HEK293 (cell line): ENCODE results near the gene PTPRJ.
A peak's percentile ranks its signal among the peaks of the same experiment; 100 is the strongest.

Experiments
- CTCF ChIA-PET: fragments of 350-600 bp; formaldehyde crosslinking; extraction: SDS; loops from one replicate; lab custom pipeline; 2021; ENCODE audit warnings: antibody characterized with exemption; lab: Yijun Ruan, JAX
- POLR2A ChIA-PET: fragments of 300-600 bp; formaldehyde crosslinking; extraction: SDS; loops from one replicate; lab custom pipeline; 2020; ENCODE audit warnings: antibody characterized with exemption, inconsistent platforms; lab: Yijun Ruan, JAX
- H3K27ac ChIP-seq: fragments of 200-500 bp; sonication (Bioruptor generic); 2 replicates; pipeline ENCODE4 v1.5.1; 2014; ENCODE audit warnings: low read depth, low read length, control low read depth, inconsistent platforms; ENCODE audit errors: extremely low read depth
- H3K36me3 ChIP-seq, 2 experiments: fragments of 200-500 bp in 1 of 2; sonication (Bioruptor generic) in 1 of 2; 1 replicate in 1 of 2; 2 replicates in 1 of 2; pipeline ENCODE4 v1.5.1; 2014 to 2017; ENCODE audit warnings: inconsistent platforms in 2 of 2, low read length in 2 of 2; ENCODE audit not compliant: control insufficient read depth in 2 of 2, insufficient read depth in 1 of 2
- H3K4me1 ChIP-seq: fragments of 200-500 bp; sonication (Bioruptor generic); 2 replicates; pipeline ENCODE4 v1.5.1; 2014; ENCODE audit warnings: mild to moderate bottlenecking, low read length, inconsistent platforms; ENCODE audit not compliant: control insufficient read depth, insufficient read depth
- H3K4me3 ChIP-seq: 2 replicates; pipeline ENCODE4 v1.5.1; 2011; ENCODE audit warnings: low read depth, mild to moderate bottlenecking, control low read depth, low read length, moderate library complexity
- H3K9me3 ChIP-seq: fragments of 200-500 bp; sonication (Bioruptor generic); 2 replicates; pipeline ENCODE4 v1.5.1; 2014; ENCODE audit warnings: low read depth, low read length, inconsistent platforms; ENCODE audit not compliant: control insufficient read depth, insufficient read depth
- SP2 ChIP-seq: fragments of 450-650 bp; formaldehyde crosslinking; IDR thresholded peaks from 2 replicates; pipeline ENCODE4 v1.5.1; 2016; ENCODE audit warnings: missing biosample characterization, missing genetic modification characterization
- ZEB2 ChIP-seq: fragments of 450-650 bp; formaldehyde crosslinking; IDR thresholded peaks from 2 replicates; pipeline ENCODE4 v1.5.1; 2016; ENCODE audit warnings: missing biosample characterization, missing genetic modification characterization
- ZFP37 ChIP-seq: fragments of 450-650 bp; formaldehyde crosslinking; IDR thresholded peaks from 2 replicates; pipeline ENCODE4 v1.5.1; 2016; ENCODE audit warnings: missing biosample characterization, missing genetic modification characterization
- ZNF19 ChIP-seq: fragments of 450-650 bp; formaldehyde crosslinking; IDR thresholded peaks from 2 replicates; pipeline ENCODE4; 2016; ENCODE audit warnings: missing biosample characterization, missing genetic modification characterization, low read depth
- ZNF768 ChIP-seq: fragments of 450-650 bp; formaldehyde crosslinking; IDR thresholded peaks from 2 replicates; pipeline ENCODE4 v1.5.1; 2018; ENCODE audit warnings: missing biosample characterization, mild to moderate bottlenecking, missing genetic modification characterization
- TF ChIP-seq, protein P1 (sequence below): fragments of 450-650 bp; formaldehyde crosslinking; IDR thresholded peaks from 2 replicates; pipeline ENCODE4 v1.5.1; 2017; ENCODE audit warnings: missing biosample characterization, mild to moderate bottlenecking, missing genetic modification characterization, moderate library complexity
- TF ChIP-seq, protein P2 (sequence below): fragments of 450-650 bp; formaldehyde crosslinking; IDR thresholded peaks from 2 replicates; pipeline ENCODE4 v1.5.1; 2016; ENCODE audit warnings: missing biosample characterization, missing genetic modification characterization
- TF ChIP-seq, protein P3 (sequence below): fragments of 450-650 bp; formaldehyde crosslinking; IDR thresholded peaks from 2 replicates; pipeline ENCODE4 v1.5.1; 2016; ENCODE audit warnings: missing biosample characterization, missing genetic modification characterization
- TF ChIP-seq, protein P4 (sequence below): fragments of 450-650 bp; formaldehyde crosslinking; IDR thresholded peaks from 2 replicates; pipeline ENCODE4 v1.5.1; 2016; ENCODE audit warnings: missing biosample characterization, missing genetic modification characterization
- TF ChIP-seq, protein P5 (sequence below): fragments of 450-650 bp; formaldehyde crosslinking; IDR thresholded peaks from 2 replicates; pipeline ENCODE4 v1.5.1; 2016; ENCODE audit warnings: missing biosample characterization, missing genetic modification characterization, low read depth

The PTPRJ gene

DNA sequence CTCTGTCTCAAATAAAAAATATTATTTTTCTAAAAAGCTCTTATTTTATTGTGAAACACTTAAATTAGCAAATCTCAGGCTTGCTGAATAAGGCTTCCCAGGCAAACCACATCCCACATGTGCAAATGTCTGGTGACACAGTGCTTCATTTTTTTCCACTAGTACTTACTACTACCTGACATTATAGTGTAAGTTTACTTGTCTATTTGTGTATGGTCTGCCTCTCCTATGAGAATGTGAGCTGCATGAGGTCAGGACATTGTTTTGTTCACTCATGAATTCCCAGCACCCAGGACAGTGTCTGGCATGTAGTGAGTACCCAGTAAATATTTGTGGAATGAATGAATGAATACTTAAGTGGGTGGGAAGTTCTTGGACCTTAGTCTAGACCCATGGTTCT lies 103.1 kb downstream of the PTPRJ start:
- Histone ChIP-seq H3K4me3 (no peak overlapping the region), H3K9me3 (no peaks in the 10 kb centered on the region), H3K27ac (no peak overlapping the region), H3K4me1 (peaks cover 3% of the 10 kb centered on the region), H3K36me3 (no peaks in the 10 kb centered on the region)
- ChIA-PET CTCF (interaction anchor here (1.6 kb wide), 1 partner anchor 149 kb away, joined by 7 read pairs; no protein-coding TSS in a partner anchor), POLR2A (no interaction called here)
- TF ChIP-seq ZNF19 (tag by site-specific recombination), result no peak

DNA sequence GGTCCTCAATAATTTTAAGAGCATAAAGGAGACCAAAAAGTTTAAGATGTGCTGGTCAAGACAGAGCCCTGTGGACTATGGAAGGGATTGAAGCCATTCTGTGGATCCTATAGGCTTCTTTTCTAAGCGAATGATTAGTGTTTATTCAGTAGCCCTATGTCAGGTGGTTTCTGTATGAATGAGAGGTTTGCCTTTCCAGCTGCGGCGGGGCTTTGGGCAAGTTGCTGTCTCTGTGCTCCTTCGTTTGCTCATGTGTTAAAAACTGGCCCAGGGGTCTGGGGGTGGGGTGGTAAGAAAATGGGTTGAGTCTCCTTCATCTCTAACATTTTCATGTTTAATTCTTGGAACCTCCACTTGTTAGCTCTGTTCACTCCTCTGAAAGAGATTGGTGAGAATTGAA lies 105.3 kb downstream of the PTPRJ start:
- ChIA-PET CTCF (interaction anchor here (0.7 kb wide), 1 partner anchor 234 kb away, joined by 3 read pairs; no protein-coding TSS in a partner anchor), POLR2A (no interaction called here)
- H3K36me3 ChIP-seq, result no peaks in the 10 kb centered on the region
- no peaks in the 10 kb centered on the region for H3K9me3 ChIP-seq
- H3K4me1 ChIP-seq, result peaks cover 10% of the 10 kb centered on the region
- H3K27ac ChIP-seq, result no peak overlapping the region
- H3K4me3 ChIP-seq, result no peak overlapping the region
- TF ChIP-seq, protein P1, sequence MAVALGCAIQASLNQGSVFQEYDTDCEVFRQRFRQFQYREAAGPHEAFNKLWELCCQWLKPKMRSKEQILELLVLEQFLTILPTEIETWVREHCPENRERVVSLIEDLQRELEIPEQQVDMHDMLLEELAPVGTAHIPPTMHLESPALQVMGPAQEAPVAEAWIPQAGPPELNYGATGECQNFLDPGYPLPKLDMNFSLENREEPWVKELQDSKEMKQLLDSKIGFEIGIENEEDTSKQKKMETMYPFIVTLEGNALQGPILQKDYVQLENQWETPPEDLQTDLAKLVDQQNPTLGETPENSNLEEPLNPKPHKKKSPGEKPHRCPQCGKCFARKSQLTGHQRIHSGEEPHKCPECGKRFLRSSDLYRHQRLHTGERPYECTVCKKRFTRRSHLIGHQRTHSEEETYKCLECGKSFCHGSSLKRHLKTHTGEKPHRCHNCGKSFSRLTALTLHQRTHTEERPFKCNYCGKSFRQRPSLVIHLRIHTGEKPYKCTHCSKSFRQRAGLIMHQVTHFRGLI (tag by site-specific recombination), result peak; percentile 63; the same call in 1 of the 2 replicates
- TF ChIP-seq, protein P2, sequence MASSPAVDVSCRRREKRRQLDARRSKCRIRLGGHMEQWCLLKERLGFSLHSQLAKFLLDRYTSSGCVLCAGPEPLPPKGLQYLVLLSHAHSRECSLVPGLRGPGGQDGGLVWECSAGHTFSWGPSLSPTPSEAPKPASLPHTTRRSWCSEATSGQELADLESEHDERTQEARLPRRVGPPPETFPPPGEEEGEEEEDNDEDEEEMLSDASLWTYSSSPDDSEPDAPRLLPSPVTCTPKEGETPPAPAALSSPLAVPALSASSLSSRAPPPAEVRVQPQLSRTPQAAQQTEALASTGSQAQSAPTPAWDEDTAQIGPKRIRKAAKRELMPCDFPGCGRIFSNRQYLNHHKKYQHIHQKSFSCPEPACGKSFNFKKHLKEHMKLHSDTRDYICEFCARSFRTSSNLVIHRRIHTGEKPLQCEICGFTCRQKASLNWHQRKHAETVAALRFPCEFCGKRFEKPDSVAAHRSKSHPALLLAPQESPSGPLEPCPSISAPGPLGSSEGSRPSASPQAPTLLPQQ (tag by site-specific recombination), result no peak
- TF ChIP-seq ZEB2 (tag by site-specific recombination), result no peak
- TF ChIP-seq, all 188 proteins: peak for 1

DNA sequence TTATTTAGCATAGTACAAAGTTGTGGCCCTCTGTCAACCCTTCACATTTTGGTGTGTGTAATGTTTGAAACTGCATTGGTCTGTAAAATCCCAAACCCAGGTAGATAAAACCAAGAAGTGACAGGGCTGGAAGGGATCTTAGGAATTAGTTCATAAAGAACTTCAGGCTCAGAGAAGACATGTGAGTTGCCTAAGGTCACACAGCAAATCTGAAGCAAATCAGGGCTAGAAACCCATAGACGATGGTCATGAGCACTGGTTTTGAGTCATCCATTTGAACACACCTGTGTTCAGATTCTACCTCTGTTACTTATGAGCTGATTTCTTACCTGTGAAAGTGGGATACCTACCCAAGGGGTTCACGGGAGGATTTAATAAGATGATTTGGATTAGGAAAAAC lies 107.1 kb downstream of the PTPRJ start:
- peaks cover 10% of the 10 kb centered on the region for H3K4me1 ChIP-seq
- CTCF ChIA-PET, result interaction anchor here (0.6 to 1.5 kb wide), 2 partner anchors 21 to 123 kb away, joined by 3 to 6 read pairs; no protein-coding TSS in a partner anchor
- no peaks in the 10 kb centered on the region for H3K36me3 ChIP-seq
- no peak overlapping the region for H3K27ac ChIP-seq
- TF ChIP-seq, protein P3, sequence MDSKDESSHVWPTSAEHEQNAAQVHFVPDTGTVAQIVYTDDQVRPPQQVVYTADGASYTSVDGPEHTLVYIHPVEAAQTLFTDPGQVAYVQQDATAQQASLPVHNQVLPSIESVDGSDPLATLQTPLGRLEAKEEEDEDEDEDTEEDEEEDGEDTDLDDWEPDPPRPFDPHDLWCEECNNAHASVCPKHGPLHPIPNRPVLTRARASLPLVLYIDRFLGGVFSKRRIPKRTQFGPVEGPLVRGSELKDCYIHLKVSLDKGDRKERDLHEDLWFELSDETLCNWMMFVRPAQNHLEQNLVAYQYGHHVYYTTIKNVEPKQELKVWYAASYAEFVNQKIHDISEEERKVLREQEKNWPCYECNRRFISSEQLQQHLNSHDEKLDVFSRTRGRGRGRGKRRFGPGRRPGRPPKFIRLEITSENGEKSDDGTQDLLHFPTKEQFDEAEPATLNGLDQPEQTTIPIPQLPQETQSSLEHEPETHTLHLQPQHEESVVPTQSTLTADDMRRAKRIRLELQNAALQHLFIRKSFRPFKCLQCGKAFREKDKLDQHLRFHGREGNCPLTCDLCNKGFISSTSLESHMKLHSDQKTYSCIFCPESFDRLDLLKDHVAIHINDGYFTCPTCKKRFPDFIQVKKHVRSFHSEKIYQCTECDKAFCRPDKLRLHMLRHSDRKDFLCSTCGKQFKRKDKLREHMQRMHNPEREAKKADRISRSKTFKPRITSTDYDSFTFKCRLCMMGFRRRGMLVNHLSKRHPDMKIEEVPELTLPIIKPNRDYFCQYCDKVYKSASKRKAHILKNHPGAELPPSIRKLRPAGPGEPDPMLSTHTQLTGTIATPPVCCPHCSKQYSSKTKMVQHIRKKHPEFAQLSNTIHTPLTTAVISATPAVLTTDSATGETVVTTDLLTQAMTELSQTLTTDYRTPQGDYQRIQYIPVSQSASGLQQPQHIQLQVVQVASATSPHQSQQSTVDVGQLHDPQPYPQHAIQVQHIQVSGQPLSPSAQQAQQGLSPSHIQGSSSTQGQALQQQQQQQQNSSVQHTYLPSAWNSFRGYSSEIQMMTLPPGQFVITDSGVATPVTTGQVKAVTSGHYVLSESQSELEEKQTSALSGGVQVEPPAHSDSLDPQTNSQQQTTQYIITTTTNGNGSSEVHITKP (tag by site-specific recombination), result no peak
- TF ChIP-seq ZNF768 (tag by site-specific recombination) (peak; percentile 82), ZFP37 (tag by site-specific recombination) (no peak), SP2 (no peak)
- TF ChIP-seq, protein P4, sequence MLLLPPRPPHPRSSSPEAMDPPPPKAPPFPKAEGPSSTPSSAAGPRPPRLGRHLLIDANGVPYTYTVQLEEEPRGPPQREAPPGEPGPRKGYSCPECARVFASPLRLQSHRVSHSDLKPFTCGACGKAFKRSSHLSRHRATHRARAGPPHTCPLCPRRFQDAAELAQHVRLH (tag by site-specific recombination), result no peak
- TF ChIP-seq, protein P5, sequence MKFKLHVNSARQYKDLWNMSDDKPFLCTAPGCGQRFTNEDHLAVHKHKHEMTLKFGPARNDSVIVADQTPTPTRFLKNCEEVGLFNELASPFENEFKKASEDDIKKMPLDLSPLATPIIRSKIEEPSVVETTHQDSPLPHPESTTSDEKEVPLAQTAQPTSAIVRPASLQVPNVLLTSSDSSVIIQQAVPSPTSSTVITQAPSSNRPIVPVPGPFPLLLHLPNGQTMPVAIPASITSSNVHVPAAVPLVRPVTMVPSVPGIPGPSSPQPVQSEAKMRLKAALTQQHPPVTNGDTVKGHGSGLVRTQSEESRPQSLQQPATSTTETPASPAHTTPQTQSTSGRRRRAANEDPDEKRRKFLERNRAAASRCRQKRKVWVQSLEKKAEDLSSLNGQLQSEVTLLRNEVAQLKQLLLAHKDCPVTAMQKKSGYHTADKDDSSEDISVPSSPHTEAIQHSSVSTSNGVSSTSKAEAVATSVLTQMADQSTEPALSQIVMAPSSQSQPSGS, result no peak
- H3K9me3 ChIP-seq, result no peaks in the 10 kb centered on the region
- H3K4me3 ChIP-seq, result no peak overlapping the region
- POLR2A ChIA-PET, result no interaction called here
